AG04449 (cell line): ENCODE data around the gene FLAD1.

ENCODE experiments used
- CTCF ChIA-PET: fragments of 350-600 bp; formaldehyde crosslinking; extraction: SDS; loops from one replicate; lab custom pipeline; 2021; ENCODE audit warnings: antibody characterized with exemption; lab: Yijun Ruan, JAX
- POLR2A ChIA-PET: fragments of 400-600, 350-600 bp; formaldehyde crosslinking; extraction: SDS; loops from one replicate; lab custom pipeline; 2020; ENCODE audit warnings: antibody characterized with exemption, inconsistent platforms; lab: Yijun Ruan, JAX
- DNase-seq: peaks from one replicate; pipeline ENCODE4 v3.0.0-alpha.2; 2010; ENCODE audit warnings: low read depth, low spot score
- H3K4me3 ChIP-seq: 2 replicates; pipeline ENCODE4 v1.5.1; 2011; ENCODE audit warnings: low read depth, mild to moderate bottlenecking, control low read depth, low read length
- CTCF ChIP-seq: IDR thresholded peaks from one replicate; pipeline ENCODE4 v1.5.1; 2011; ENCODE audit warnings: mild to moderate bottlenecking, moderate library complexity, low read length, control low read depth, inconsistent platforms; ENCODE audit not compliant: insufficient read depth; ENCODE audit errors: missing control alignments

Gene FLAD1

GRCh38 chr1:154989195-154989860 lies 6.2 kb downstream of the FLAD1 start:
- H3K4me3 ChIP-seq, result no peak overlapping the region
- CTCF ChIA-PET, result interaction anchor here (1.2 to 7.7 kb wide), 3 partner anchors 7 to 61 kb away, joined by 4 to 119 read pairs (median 9); partner anchors contain the start of genes ADAM15 and LENEP
- TF ChIP-seq CTCF, result no peak
- no peak for DNase-seq
- POLR2A ChIA-PET, result interaction anchor here (0.7 kb wide), 2 partner anchors 18 to 62 kb away, joined by 3 to 4 read pairs; partner anchors contain the start of genes ADAM15 and SHC1

GRCh38 chr1:154990276-154990675 lies 7.1 kb downstream of the FLAD1 start:
- CTCF ChIA-PET, result interaction anchor here (1.0 to 1.3 kb wide), 3 partner anchors 9 to 61 kb away, joined by 4 to 9 read pairs (median 5); partner anchors contain the start of genes ADAM15 and PBXIP1
- no peak overlapping the region for H3K4me3 ChIP-seq
- no peak for DNase-seq
- TF ChIP-seq CTCF, result no peak
- POLR2A ChIA-PET, result interaction anchor here (0.6 to 0.7 kb wide), 2 partner anchors 19 to 548 kb away, joined by 3 to 4 read pairs; partner anchors contain the start of gene SHC1

- peak; percentile 40 for TF ChIP-seq CTCF
- POLR2A ChIA-PET, result interaction anchor here (0.9 to 2.9 kb wide), 6 partner anchors 9 to 37 kb away, joined by 3 to 16 read pairs (median 4); partner anchors contain the start of genes FLAD1, PBXIP1, SHC1 and ZBTB7B
- CTCF ChIA-PET, result interaction anchor here (1.1 to 17.2 kb wide), 11 partner anchors 8 to 514 kb away, joined by 3 to 244 read pairs (median 30); partner anchors contain the start of genes CKS1B, FLAD1, PBXIP1 and PYGO2
- no peak overlapping the region for H3K4me3 ChIP-seq
- no peak for DNase-seq
These were observed 9.8 kb downstream of the FLAD1 start for GRCh38 chr1:154992721-154993571.

- POLR2A ChIA-PET, result interaction anchor here (0.9 to 2.9 kb wide), 8 partner anchors 9 to 38 kb away, joined by 3 to 16 read pairs (median 4); partner anchors contain the start of genes FLAD1, PBXIP1, SHC1 and ZBTB7B
- no peak for DNase-seq
- CTCF ChIA-PET, result interaction anchor here (0.7 to 17.2 kb wide), 16 partner anchors 8 to 514 kb away, joined by 3 to 244 read pairs (median 10); partner anchors contain the start of genes CKS1B, FLAD1, PBXIP1 and PYGO2
- no peak for TF ChIP-seq CTCF
- H3K4me3 ChIP-seq, result no peak within 1 kb of the TSS
These were observed 10.6 kb downstream of the FLAD1 start, which contains the start of gene LENEP for GRCh38 chr1:154993572-154994268. Gene LENEP, plus strand, starts transcription at chr1:154993586. Its CDS starts 22 bp downstream, at chr1:154993608.

- no peak overlapping the region for H3K4me3 ChIP-seq
- TF ChIP-seq CTCF, result no peak
- CTCF ChIA-PET, result interaction anchor here (0.7 to 17.2 kb wide), 18 partner anchors 9 to 515 kb away, joined by 3 to 244 read pairs (median 10); partner anchors contain the start of genes CKS1B, FLAD1, PBXIP1 and PYGO2
- POLR2A ChIA-PET, result interaction anchor here (0.9 to 2.9 kb wide), 6 partner anchors 8 to 38 kb away, joined by 3 to 16 read pairs (median 4); partner anchors contain the start of genes FLAD1, PBXIP1, SHC1 and ZBTB7B
- no peak for DNase-seq
These were observed 11.1 kb downstream of the FLAD1 start for GRCh38 chr1:154994269-154994587.
